Measurements from ENCODE around the gene EIF3F. TPM values are rescaled to one million over a fixed set of nuclear protein-coding genes. Genes with fewer than 3 reads are reported as not detected.

Gene EIF3F
- total RNA-seq, 1 experiment from 2014 or later = 191 TPM

GRCh38 chr11:8022876-8023275, 35.7 kb downstream of the EIF3F start:
- Histone ChIP-seq H3K9me3 (ENCODE audit: insufficient read depth, low read depth) (no peaks in the 10 kb centered on the region), H3K4me3 (no peak overlapping the region), H3K4me1 (replicated peaks; ENCODE audit: insufficient read depth) (no peaks in the 10 kb centered on the region), H4K20me1 (ENCODE audit: insufficient read depth) (no peaks in the 10 kb centered on the region), H3F3A (ENCODE audit: insufficient read depth, low read depth) (no peaks in the 10 kb centered on the region), H3K79me2 (ENCODE audit: low read depth) (no peaks in the 10 kb centered on the region), H3K9me2 (ENCODE audit: insufficient read depth) (no peaks in the 10 kb centered on the region), H3K4me2 (no peak overlapping the region), H3K36me3 (ENCODE audit: low read depth) (no peaks in the 10 kb centered on the region), H3K27me3 (ENCODE audit: insufficient read depth, low read depth) (no peaks in the 10 kb centered on the region), H3K27ac (no peak overlapping the region), H2AFZ (no peak overlapping the region)
- POLR2A ChIA-PET (ENCODE audit: unreplicated experiment) = no interaction called here
- intact Hi-C loops (cut with micrococcal nuclease; ENCODE audit: unreplicated experiment) = no loop called here
- no peak for TF ChIP-seq CTCF (conservative IDR thresholded peaks at IDR 0.05)
- no TSS peak for BruUV-seq (replicated peaks)
- DNase-seq = no peak
- CTCF ChIA-PET = no interaction called here

DNA sequence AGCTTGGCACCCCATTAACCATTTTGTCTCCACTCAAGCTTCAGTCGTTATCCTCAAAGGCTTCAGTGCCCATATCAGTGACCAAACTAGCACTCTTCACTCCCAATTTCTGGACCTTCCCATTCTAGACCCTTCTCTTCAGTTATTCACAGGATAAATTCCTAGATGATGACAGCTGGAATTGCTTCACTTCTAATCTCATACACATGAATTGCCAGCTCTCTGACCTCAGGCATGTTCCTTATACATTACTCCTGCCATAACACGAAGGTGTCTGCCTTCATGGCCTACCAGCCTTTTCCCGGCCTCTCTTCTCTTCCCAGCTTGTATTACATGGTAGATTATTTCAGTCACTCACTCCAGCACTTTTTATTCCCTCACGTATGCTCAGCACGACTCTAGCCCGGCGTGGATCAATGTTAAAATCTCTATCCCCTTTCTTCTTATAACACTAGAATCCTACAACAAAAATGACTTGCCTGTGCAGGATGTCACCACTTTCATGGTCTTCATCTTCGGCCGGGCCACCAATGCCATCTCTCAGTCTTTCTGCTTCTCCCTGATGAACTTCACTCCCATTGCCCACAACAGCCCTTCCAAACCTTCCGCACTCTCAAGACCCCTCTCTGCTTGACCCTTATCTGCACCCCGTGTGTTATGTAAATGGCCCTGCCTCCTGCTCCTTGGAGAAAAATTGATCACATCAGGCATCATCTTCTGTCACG, 36.9 kb downstream of the EIF3F start:
- Histone ChIP-seq H3K79me2 (ENCODE audit: low read depth) (no peaks in the 10 kb centered on the region), H3K36me3 (ENCODE audit: low read depth) (no peaks in the 10 kb centered on the region), H3K27ac (no peak overlapping the region), H3F3A (ENCODE audit: insufficient read depth, low read depth) (no peaks in the 10 kb centered on the region), H3K4me2 (no peak overlapping the region), H3K9me2 (ENCODE audit: insufficient read depth) (no peaks in the 10 kb centered on the region), H3K27me3 (ENCODE audit: insufficient read depth, low read depth) (no peaks in the 10 kb centered on the region), H2AFZ (no peak overlapping the region), H3K4me3 (no peak overlapping the region), H3K4me1 (replicated peaks; ENCODE audit: insufficient read depth) (no peaks in the 10 kb centered on the region), H3K9me3 (ENCODE audit: insufficient read depth, low read depth) (no peaks in the 10 kb centered on the region), H4K20me1 (ENCODE audit: insufficient read depth) (no peaks in the 10 kb centered on the region)
- ChIA-PET POLR2A (ENCODE audit: unreplicated experiment) (no interaction called here), CTCF (no interaction called here)
- DNase-seq = no peak
- intact Hi-C loops (cut with micrococcal nuclease; ENCODE audit: unreplicated experiment) = no loop called here
- BruUV-seq (replicated peaks) = no TSS peak
- no peak for TF ChIP-seq CTCF (conservative IDR thresholded peaks at IDR 0.05)
- no peak for TF ChIP-seq EZH2 (IDR thresholded peaks at IDR 0.05; ENCODE audit: low read depth)

DNA sequence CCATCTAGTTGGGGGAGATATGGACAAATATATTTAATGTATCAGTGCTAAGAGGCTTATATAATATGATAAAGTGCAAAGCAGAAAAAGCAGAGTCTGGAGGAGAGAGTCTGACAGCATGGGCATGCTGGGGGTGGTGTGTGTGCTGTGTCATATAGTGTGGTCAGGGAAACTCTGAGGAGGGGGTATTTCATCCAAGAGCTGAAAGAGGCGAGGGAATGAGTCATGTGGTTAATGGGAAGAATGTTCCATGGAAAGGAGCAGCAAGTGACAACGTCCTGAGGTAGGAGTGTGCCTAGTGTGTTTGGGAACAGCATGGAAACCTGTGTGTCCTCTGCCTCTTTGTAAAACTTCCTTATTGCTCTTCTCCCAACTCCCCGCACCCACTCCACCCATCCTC, 38.0 kb downstream of the EIF3F start:
- no peak overlapping the region for H3K4me2 ChIP-seq
- no peak overlapping the region for H3K27ac ChIP-seq
- H3F3A ChIP-seq (ENCODE audit: insufficient read depth, low read depth) = no peaks in the 10 kb centered on the region
- H3K36me3 ChIP-seq (ENCODE audit: low read depth) = no peaks in the 10 kb centered on the region
- H3K4me3 ChIP-seq = no peak overlapping the region
- no peaks in the 10 kb centered on the region for H3K9me3 ChIP-seq (ENCODE audit: insufficient read depth, low read depth)
- no peak overlapping the region for H2AFZ ChIP-seq
- H3K4me1 ChIP-seq (replicated peaks; ENCODE audit: insufficient read depth) = no peaks in the 10 kb centered on the region
- CTCF ChIA-PET = no interaction called here
- intact Hi-C loops (cut with micrococcal nuclease; ENCODE audit: unreplicated experiment) = no loop called here
- H4K20me1 ChIP-seq (ENCODE audit: insufficient read depth) = no peaks in the 10 kb centered on the region
- H3K79me2 ChIP-seq (ENCODE audit: low read depth) = no peaks in the 10 kb centered on the region
- H3K27me3 ChIP-seq (ENCODE audit: insufficient read depth, low read depth) = 0 out of 2 replicates have a peak, but pooled peaks cover under 1% of the 10 kb centered on the region
- H3K9me2 ChIP-seq (ENCODE audit: insufficient read depth) = no peaks in the 10 kb centered on the region
- no TSS peak for BruUV-seq (replicated peaks)
- no peak for DNase-seq
- TF ChIP-seq EZH2 (IDR thresholded peaks at IDR 0.05; ENCODE audit: low read depth) = no peak
- POLR2A ChIA-PET (ENCODE audit: unreplicated experiment) = no interaction called here

GRCh38 chr11:8025816-8026215, 38.7 kb downstream of the EIF3F start:
- POLR2A ChIA-PET (ENCODE audit: unreplicated experiment) = no interaction called here
- no peak for DNase-seq
- H3K4me2 ChIP-seq = no peak overlapping the region

More at GRCh38 chr11:8025816-8026215, 38.7 kb downstream of the EIF3F start:
- Histone ChIP-seq H3K79me2 (ENCODE audit: low read depth) (no peaks in the 10 kb centered on the region), H3F3A (ENCODE audit: insufficient read depth, low read depth) (no peaks in the 10 kb centered on the region), H3K9me3 (ENCODE audit: insufficient read depth, low read depth) (no peaks in the 10 kb centered on the region), H3K4me3 (no peak overlapping the region), H3K4me1 (replicated peaks; ENCODE audit: insufficient read depth) (no peaks in the 10 kb centered on the region), H3K36me3 (ENCODE audit: low read depth) (no peaks in the 10 kb centered on the region), H3K27ac (no peak overlapping the region), H3K27me3 (ENCODE audit: insufficient read depth, low read depth) (0 out of 2 replicates have a peak, but pooled peaks cover 5% of the 10 kb centered on the region), H3K9me2 (ENCODE audit: insufficient read depth) (no peaks in the 10 kb centered on the region), H2AFZ (no peak overlapping the region), H4K20me1 (ENCODE audit: insufficient read depth) (no peaks in the 10 kb centered on the region)
- intact Hi-C loops (cut with micrococcal nuclease; ENCODE audit: unreplicated experiment) = no loop called here
- BruUV-seq (replicated peaks) = no TSS peak
- no peak for TF ChIP-seq EZH2 (IDR thresholded peaks at IDR 0.05; ENCODE audit: low read depth)
- TF ChIP-seq CTCF (conservative IDR thresholded peaks at IDR 0.05) = no peak
- CTCF ChIA-PET = no interaction called here

Measured in PC-9 (cell line).